ENCODE measurements around the gene DENND1B. TPM values are rescaled to one million over a fixed set of nuclear protein-coding genes. Genes with fewer than 3 reads are reported as not detected.

The DENND1B gene
- total RNA-seq, 4 donors from 2014 or later: 1.8 to 37.5 (median 19.5) TPM

DNA sequence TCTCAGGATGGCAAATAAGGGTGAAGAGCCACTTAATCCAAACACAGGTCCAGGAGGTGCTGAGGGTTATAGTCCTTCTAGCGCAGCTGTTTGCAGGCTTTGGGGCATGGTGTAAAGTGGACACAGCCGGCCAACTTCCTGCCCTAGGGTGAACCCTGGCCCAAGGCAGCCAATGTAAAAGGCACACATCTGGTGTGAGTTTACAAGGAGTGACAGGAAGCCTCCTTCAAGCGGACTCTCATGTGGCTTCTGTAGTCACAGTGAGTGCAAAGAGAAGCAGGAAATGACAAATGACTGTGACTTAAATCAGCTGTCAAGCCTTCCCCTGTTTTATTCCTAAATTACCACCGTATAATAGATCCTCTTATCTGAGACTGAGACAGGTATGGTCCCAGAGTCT is 294.2 kb downstream of the DENND1B start:
- H3K4me3 ChIP-seq: no peak overlapping the region
- intact Hi-C loops (cut with DNase I; ENCODE audit: low total_unique reads): no loop called here
- TF ChIP-seq, protein P1, sequence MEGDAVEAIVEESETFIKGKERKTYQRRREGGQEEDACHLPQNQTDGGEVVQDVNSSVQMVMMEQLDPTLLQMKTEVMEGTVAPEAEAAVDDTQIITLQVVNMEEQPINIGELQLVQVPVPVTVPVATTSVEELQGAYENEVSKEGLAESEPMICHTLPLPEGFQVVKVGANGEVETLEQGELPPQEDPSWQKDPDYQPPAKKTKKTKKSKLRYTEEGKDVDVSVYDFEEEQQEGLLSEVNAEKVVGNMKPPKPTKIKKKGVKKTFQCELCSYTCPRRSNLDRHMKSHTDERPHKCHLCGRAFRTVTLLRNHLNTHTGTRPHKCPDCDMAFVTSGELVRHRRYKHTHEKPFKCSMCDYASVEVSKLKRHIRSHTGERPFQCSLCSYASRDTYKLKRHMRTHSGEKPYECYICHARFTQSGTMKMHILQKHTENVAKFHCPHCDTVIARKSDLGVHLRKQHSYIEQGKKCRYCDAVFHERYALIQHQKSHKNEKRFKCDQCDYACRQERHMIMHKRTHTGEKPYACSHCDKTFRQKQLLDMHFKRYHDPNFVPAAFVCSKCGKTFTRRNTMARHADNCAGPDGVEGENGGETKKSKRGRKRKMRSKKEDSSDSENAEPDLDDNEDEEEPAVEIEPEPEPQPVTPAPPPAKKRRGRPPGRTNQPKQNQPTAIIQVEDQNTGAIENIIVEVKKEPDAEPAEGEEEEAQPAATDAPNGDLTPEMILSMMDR (IDR thresholded peaks at IDR 0.05): no peak
- TF ChIP-seq POLR2A (IDR thresholded peaks at IDR 0.05): no peak

DNA sequence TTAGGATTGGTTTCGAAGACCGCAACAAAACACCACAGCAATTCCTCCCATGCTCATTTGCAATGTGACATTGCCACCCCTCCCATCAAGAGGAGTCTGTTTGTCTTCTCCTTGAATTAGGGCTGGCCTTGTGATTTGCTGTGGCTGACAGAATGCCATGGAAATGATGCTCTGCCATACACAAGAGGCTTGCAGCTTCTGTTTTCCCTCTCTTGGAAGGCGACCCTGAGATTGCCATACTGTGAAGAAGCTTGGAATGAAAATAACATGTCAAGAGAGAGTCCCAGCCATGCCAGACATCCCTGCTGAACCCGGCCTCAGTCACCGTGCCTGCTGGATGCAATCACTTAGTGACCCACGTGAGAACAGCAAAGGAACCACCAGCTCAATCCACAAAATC is 294.8 kb downstream of the DENND1B start:
- Histone ChIP-seq H3K36me3 (no peaks in the 10 kb centered on the region), H3K4me3 (no peak overlapping the region), H3K9me3 (no peaks in the 10 kb centered on the region), H3K27ac (no peak overlapping the region), H3K4me1 (no peaks in the 10 kb centered on the region), H3K27me3 (no peaks in the 10 kb centered on the region)
- DNase-seq: no peak
- intact Hi-C loops (cut with DNase I; ENCODE audit: low total_unique reads): no loop called here
- TF ChIP-seq, protein P1 (IDR thresholded peaks at IDR 0.05): no peak
- no peak for TF ChIP-seq POLR2A (IDR thresholded peaks at IDR 0.05)

More for the DNA sequence above, 294.2 kb downstream of the DENND1B start:
- Histone ChIP-seq H3K4me1 (no peaks in the 10 kb centered on the region), H3K36me3 (no peaks in the 10 kb centered on the region), H3K9me3 (no peaks in the 10 kb centered on the region), H3K27ac (no peak overlapping the region), H3K27me3 (no peaks in the 10 kb centered on the region)
- DNase-seq: no peak

DNA sequence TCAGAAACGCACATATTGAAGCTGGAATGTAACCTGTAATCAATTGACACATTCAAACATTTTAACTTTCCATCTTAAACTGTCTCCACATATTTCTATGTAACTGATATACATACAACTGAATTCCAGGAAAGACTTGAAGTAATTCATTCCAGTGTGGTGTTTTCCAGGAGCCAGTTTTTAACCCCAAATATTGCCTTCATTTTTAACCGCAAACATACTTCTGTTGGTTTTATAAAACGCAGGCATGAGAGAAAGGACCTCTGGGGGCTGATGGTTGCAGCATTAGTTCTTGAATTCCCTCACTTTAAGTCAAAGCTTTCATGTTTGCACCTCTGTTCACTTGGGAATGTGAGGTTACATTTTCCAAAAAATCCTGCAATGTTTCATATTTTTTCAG is 303.1 kb downstream of the DENND1B start:
- intact Hi-C loops (cut with DNase I; ENCODE audit: low total_unique reads): no loop called here
- TF ChIP-seq, protein P1 (IDR thresholded peaks at IDR 0.05): no peak
- no peak for TF ChIP-seq POLR2A (IDR thresholded peaks at IDR 0.05)
- no peak overlapping the region for H3K27ac ChIP-seq
- no peaks in the 10 kb centered on the region for H3K4me1 ChIP-seq
- no peak overlapping the region for H3K4me3 ChIP-seq
- no peaks in the 10 kb centered on the region for H3K9me3 ChIP-seq
- no peaks in the 10 kb centered on the region for H3K36me3 ChIP-seq
- no peaks in the 10 kb centered on the region for H3K27me3 ChIP-seq
- DNase-seq: no peak

DNA sequence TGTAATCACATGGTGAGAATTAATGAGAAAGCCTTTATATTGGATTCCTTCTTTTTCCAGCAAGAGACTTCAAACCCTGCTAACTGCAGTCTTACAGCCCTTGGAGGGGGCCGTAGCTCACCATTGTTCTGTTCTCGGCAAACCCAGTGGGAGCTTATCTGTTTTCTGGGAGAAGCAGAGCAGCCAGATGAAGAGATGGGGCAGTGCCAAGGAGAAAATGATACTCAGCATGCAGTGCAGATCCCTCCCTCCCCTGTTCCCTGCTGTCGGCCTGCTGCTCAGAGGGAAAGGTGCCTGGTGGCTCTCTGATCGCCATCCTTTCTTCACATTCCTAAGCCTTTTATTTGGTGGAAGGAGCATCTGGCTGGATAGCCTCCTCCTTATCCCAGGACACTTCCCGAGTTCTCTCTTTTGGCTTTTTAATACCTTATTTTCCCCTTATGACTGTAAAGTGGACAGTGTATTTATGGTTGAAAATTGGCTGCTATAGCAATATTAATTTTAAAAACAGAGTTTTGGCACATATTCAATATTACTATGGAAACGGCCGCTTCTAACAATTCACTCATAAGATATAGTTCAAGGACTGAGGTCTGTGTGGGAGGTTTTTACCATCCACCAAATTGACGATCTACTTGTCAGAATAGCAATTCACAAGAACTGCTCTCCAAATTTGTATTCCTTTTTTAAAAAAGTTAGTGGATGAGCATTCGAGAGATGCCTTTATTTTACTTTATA is 303.9 kb downstream of the DENND1B start:
- Histone ChIP-seq H3K36me3 (no peaks in the 10 kb centered on the region), H3K4me1 (no peaks in the 10 kb centered on the region), H3K4me3 (no peak overlapping the region), H3K9me3 (no peaks in the 10 kb centered on the region), H3K27me3 (no peaks in the 10 kb centered on the region), H3K27ac (no peak overlapping the region)
- intact Hi-C loops (cut with DNase I; ENCODE audit: low total_unique reads): no loop called here
- no peak for DNase-seq
- TF ChIP-seq, protein P1 (IDR thresholded peaks at IDR 0.05): no peak
- TF ChIP-seq POLR2A (IDR thresholded peaks at IDR 0.05): no peak

DNA sequence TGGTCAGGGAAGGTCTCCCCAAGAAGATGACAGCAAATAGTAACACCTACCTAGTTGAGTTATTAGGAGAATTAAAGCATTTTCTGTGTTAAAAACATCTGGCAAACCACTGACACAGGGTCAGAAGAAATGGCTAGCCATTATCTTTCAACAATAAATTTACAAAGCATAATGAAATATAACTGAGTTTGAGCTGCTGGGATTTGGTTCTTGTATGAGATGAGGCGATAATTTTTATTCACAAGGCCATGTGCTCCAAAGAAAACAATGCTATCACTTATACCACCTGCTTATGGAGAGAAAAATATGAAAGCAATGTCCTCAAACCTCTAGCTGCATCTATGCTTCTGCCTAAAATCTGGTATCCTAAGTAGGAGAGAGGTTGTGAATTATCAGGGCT is 304.9 kb downstream of the DENND1B start:
- Histone ChIP-seq H3K36me3 (no peaks in the 10 kb centered on the region), H3K9me3 (no peaks in the 10 kb centered on the region), H3K4me3 (no peak overlapping the region), H3K27me3 (no peaks in the 10 kb centered on the region), H3K27ac (no peak overlapping the region), H3K4me1 (no peaks in the 10 kb centered on the region)
- intact Hi-C loops (cut with DNase I; ENCODE audit: low total_unique reads): no loop called here
- no peak for TF ChIP-seq POLR2A (IDR thresholded peaks at IDR 0.05)
- TF ChIP-seq, protein P1 (IDR thresholded peaks at IDR 0.05): no peak
- DNase-seq: no peak
